HG03045 (cell line): Measurements from ENCODE around the gene MRPL55.

ENCODE experiments used
- ATAC-seq: cut with Tn5 transposase; IDR thresholded peaks from one replicate; pipeline ENCODE4 v1.9.1; 2021; ENCODE audit warnings: mild to moderate bottlenecking, moderate library complexity; ENCODE audit not compliant: unreplicated experiment

MRPL55 gene

GRCh38 chr1:228109073-228109961, at the start of gene MRPL55:
MRPL55 (minus strand) TSS chr1:228109299; CDS start chr1:228108260, 1,039 bp downstream.
- ATAC-seq = peak; percentile 91

- no peak for ATAC-seq
These were observed 49.3 kb upstream of the MRPL55 start for GRCh38 chr1:228158151-228159007.

- no peak for ATAC-seq
These were observed 48.6 kb upstream of the MRPL55 start for GRCh38 chr1:228157729-228158126.

- no peak for ATAC-seq
These were observed 48.0 kb upstream of the MRPL55 start for GRCh38 chr1:228156941-228157728.

GRCh38 chr1:228156515-228156881, 47.4 kb upstream of the MRPL55 start:
- no peak for ATAC-seq

GRCh38 chr1:228155596-228156514, 46.8 kb upstream of the MRPL55 start:
- ATAC-seq = no peak

GRCh38 chr1:228154670-228155571, 45.8 kb upstream of the MRPL55 start:
- ATAC-seq = no peak

GRCh38 chr1:228154021-228154669, 45.0 kb upstream of the MRPL55 start:
- ATAC-seq = no peak

- no peak for ATAC-seq
These were observed 43.8 kb upstream of the MRPL55 start for GRCh38 chr1:228152918-228153258.

GRCh38 chr1:228152097-228152917, 43.2 kb upstream of the MRPL55 start:
- no peak for ATAC-seq

GRCh38 chr1:228151180-228151925, 42.3 kb upstream of the MRPL55 start:
- no peak for ATAC-seq

GRCh38 chr1:228150461-228151179, 41.5 kb upstream of the MRPL55 start:
- ATAC-seq = no peak

GRCh38 chr1:228150120-228150460, 41.0 kb upstream of the MRPL55 start:
- ATAC-seq = no peak

GRCh38 chr1:228149406-228150119, 40.5 kb upstream of the MRPL55 start, which contains the start of gene GJC2:
GJC2 (plus strand) TSS chr1:228149930; CDS start chr1:228157759, 7,829 bp downstream.
- ATAC-seq = no peak

- no peak for ATAC-seq
These were observed 39.9 kb upstream of the MRPL55 start for GRCh38 chr1:228148935-228149405.
